Measurements from ENCODE around the gene AGT. TPM values are rescaled to one million over a fixed set of nuclear protein-coding genes. Genes with fewer than 3 reads are reported as not detected.

Gene AGT
- polyA plus RNA-seq, 1 donor (not counting 4 experiments of a cell fraction or from before 2014, with no cell fraction given) = not detected

DNA sequence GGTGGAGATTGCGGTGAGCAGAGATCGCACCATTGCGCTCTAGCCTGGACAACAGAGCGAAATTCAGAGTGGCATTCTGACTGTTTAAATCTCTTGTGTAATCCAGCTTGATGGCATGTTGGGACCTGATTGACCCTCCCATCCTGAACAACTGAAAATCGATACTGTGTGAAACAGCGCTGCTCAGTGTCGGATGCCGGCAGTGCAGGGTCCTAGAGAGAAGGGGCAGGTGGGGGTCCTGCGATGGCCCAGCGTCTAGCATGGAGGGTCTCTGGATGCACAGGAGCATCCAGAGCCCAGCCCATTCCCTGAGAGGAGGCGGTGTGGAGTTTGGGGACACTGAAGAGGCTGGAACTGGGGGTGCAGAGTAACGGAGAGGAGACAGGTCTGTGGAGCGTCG is 15.8 kb downstream of the AGT start:
- H2AFZ ChIP-seq (ENCODE audit: control insufficient read depth, low read length) = no peak overlapping the region
- no peak overlapping the region for H3K4me2 ChIP-seq (ENCODE audit: control insufficient read depth, extremely low read depth, insufficient read depth, low read depth, low read length)
- H3K27ac ChIP-seq (ENCODE audit: control insufficient read depth, insufficient read depth, low read length) = no peak overlapping the region
- FAIRE-seq (no peak), DNase-seq (ENCODE audit: low read depth, low spot score) (no peak)
- H3K4me3 ChIP-seq (ENCODE audit: control insufficient read depth in 2 of 3, extremely low read depth in 1 of 3, insufficient read depth in 2 of 3, low read depth in 1 of 3, low read length in 3 of 3) = no peak overlapping the region
- no peaks in the 10 kb centered on the region for H3K4me1 ChIP-seq (ENCODE audit: control insufficient read depth, extremely low read depth, insufficient read depth, low read length)
- no peak overlapping the region for H3K9ac ChIP-seq (ENCODE audit: control insufficient read depth, extremely low read depth, insufficient read depth, low read length)
- TF ChIP-seq CTCF (optimal IDR thresholded peaks at IDR 0.05 in 1 of 3, IDR thresholded peaks at IDR 0.05 in 1 of 3, conservative IDR thresholded peaks at IDR 0.05 in 1 of 3; ENCODE audit: extremely low read depth in 1 of 3, insufficient read depth in 2 of 3, low read length in 3 of 3) (peak in 1 of 3 experiments; percentile 21), EZH2 (IDR thresholded peaks at IDR 0.05; ENCODE audit: low read length) (no peak)
- no peaks in the 10 kb centered on the region for H4K20me1 ChIP-seq (ENCODE audit: control insufficient read depth, extremely low read depth, insufficient read depth, low read length)
- H3K9me1 ChIP-seq (ENCODE audit: control insufficient read depth, extremely low read depth, insufficient read depth, low read length) = no peaks in the 10 kb centered on the region
- peaks cover 12% of the 10 kb centered on the region for H3K27me3 ChIP-seq (ENCODE audit: control insufficient read depth, extremely low read depth, insufficient read depth, low read length)
- dilution Hi-C loops (cut with MboI; ENCODE audit: extremely low pct_ligation_motif_present, low sequenced_read_pairs) = no loop called here
- H3K9me3 ChIP-seq (ENCODE audit: control insufficient read depth, low read depth, low read length) = no peaks in the 10 kb centered on the region
- peaks cover 0 to 4% of the 10 kb centered on the region in 2 experiments for H3K36me3 ChIP-seq (ENCODE audit: control insufficient read depth in 2 of 2, extremely low read depth in 1 of 2, insufficient read depth in 2 of 2, low read length in 2 of 2)
- H3K79me2 ChIP-seq (ENCODE audit: control insufficient read depth, insufficient read depth, low read length) = no peaks in the 10 kb centered on the region

- Histone ChIP-seq H3K9me3 (ENCODE audit: control insufficient read depth, low read depth, low read length) (no peaks in the 10 kb centered on the region), H3K4me1 (ENCODE audit: control insufficient read depth, extremely low read depth, insufficient read depth, low read length) (no peaks in the 10 kb centered on the region), H3K9me1 (ENCODE audit: control insufficient read depth, extremely low read depth, insufficient read depth, low read length) (no peaks in the 10 kb centered on the region), H3K36me3 (ENCODE audit: control insufficient read depth in 2 of 2, extremely low read depth in 1 of 2, insufficient read depth in 2 of 2, low read length in 2 of 2) (peaks cover 1 to 7% of the 10 kb centered on the region in 2 experiments), H3K4me3 (ENCODE audit: control insufficient read depth in 2 of 3, extremely low read depth in 1 of 3, insufficient read depth in 2 of 3, low read depth in 1 of 3, low read length in 3 of 3) (no peak overlapping the region), H2AFZ (ENCODE audit: control insufficient read depth, low read length) (no peak overlapping the region), H3K9ac (ENCODE audit: control insufficient read depth, extremely low read depth, insufficient read depth, low read length) (no peak overlapping the region), H3K4me2 (ENCODE audit: control insufficient read depth, extremely low read depth, insufficient read depth, low read depth, low read length) (no peak overlapping the region), H4K20me1 (ENCODE audit: control insufficient read depth, extremely low read depth, insufficient read depth, low read length) (no peaks in the 10 kb centered on the region), H3K27me3 (ENCODE audit: control insufficient read depth, extremely low read depth, insufficient read depth, low read length) (peaks cover 7% of the 10 kb centered on the region), H3K79me2 (ENCODE audit: control insufficient read depth, insufficient read depth, low read length) (no peaks in the 10 kb centered on the region), H3K27ac (ENCODE audit: control insufficient read depth, insufficient read depth, low read length) (no peak overlapping the region)
- TF ChIP-seq CTCF (optimal IDR thresholded peaks at IDR 0.05 in 1 of 3, IDR thresholded peaks at IDR 0.05 in 1 of 3, conservative IDR thresholded peaks at IDR 0.05 in 1 of 3; ENCODE audit: extremely low read depth in 1 of 3, insufficient read depth in 2 of 3, low read length in 3 of 3) (no peak), EZH2 (IDR thresholded peaks at IDR 0.05; ENCODE audit: low read length) (no peak)
- dilution Hi-C loops (cut with MboI; ENCODE audit: extremely low pct_ligation_motif_present, low sequenced_read_pairs) = no loop called here
- DNase-seq (ENCODE audit: low read depth, low spot score) = no peak
- FAIRE-seq = no peak
Measured at GRCh38 chr1:230696722-230697437, 17.0 kb downstream of the AGT start.
